K562 (cell line): ENCODE results near the gene TSPAN13. TPM values are rescaled to one million over a fixed set of nuclear protein-coding genes. Genes with fewer than 3 reads are reported as not detected.

Experiments used
- ATAC-seq: fragments of 200-7000 bp; cut with Tn5 transposase; 3 replicates; pipeline ENCODE4 v1.9.1; 2020; ENCODE audit warnings: moderate library complexity
- BruUV-seq: library from RNA; stranded (reverse); fragments of 400-500 nt; replicated peaks from 2 replicates; lab custom pipeline; 2021; lab: Mats Ljungman, UMichigan
- CTCF ChIA-PET: fragments of 300-600 bp; formaldehyde crosslinking; extraction: SDS; loops from one replicate; lab custom pipeline; 2021; ENCODE audit warnings: low intra/inter-chr PET ratio; lab: Yijun Ruan, JAX
- POLR2A ChIA-PET: fragments of 300-600, 350-650 bp; sonication (Branson Sonifier 250); formaldehyde crosslinking; extraction: SDS; loops from one replicate; lab custom pipeline; 2021; ENCODE audit warnings: antibody characterized with exemption, inconsistent platforms; lab: Yijun Ruan, JAX
- DNase-seq, 4 experiments: peaks; one replicate each; pipeline versions ENCODE4 v3.0.0 to v3.0.0-alpha.2; 2011 to 2018; ENCODE audit warnings: low spot score in 3 of 4, mixed read lengths in 3 of 4; ENCODE audit errors: extremely low read depth in 1 of 4
- FAIRE-seq: peaks from 2 replicates; lab custom pipeline; 2011; peaks lifted over from hg19 to GRCh38; lab: Jason Lieb, UNC
- H2AFZ ChIP-seq: 2 replicates; pipeline ENCODE4 v1.6.0; 2011; ENCODE audit warnings: low read depth, low read length, control low read depth, inconsistent platforms
- H3K27ac ChIP-seq: fragments of 200-600 bp; 3 replicates; pipeline ENCODE4 v1.8.0; 2011; ENCODE audit warnings: low read depth, mild to moderate bottlenecking, control low read depth, inconsistent platforms, low read length, moderate library complexity, mixed read lengths; ENCODE audit errors: extremely low read depth
- H3K27me3 ChIP-seq, 2 experiments: fragments of 300-600 bp in 1 of 2; 2 replicates in 1 of 2; 3 replicates in 1 of 2; pipeline versions ENCODE4 v1.6.0 to v1.8.0; 2011; ENCODE audit warnings: inconsistent platforms in 2 of 2, low read length in 2 of 2, mild to moderate bottlenecking in 1 of 2, mixed read lengths in 1 of 2, moderate library complexity in 1 of 2; ENCODE audit not compliant: control insufficient read depth in 2 of 2, insufficient read depth in 2 of 2
- H3K36me3 ChIP-seq: fragments of 300-600 bp; 3 replicates; pipeline ENCODE4 v1.8.0; 2011; ENCODE audit warnings: mild to moderate bottlenecking, low read length, inconsistent platforms; ENCODE audit not compliant: control insufficient read depth, insufficient read depth
- H3K4me1 ChIP-seq, 2 experiments: fragments of 200-600 bp in 1 of 2; replicated peaks in 1 of 2; 2 replicates in 1 of 2; 3 replicates in 1 of 2; pipeline versions ENCODE4 v1.5.1 to v1.8.0; 2011; ENCODE audit warnings: inconsistent platforms in 2 of 2, low read length in 2 of 2, mild to moderate bottlenecking in 1 of 2, mixed read lengths in 1 of 2, moderate library complexity in 1 of 2; ENCODE audit not compliant: control insufficient read depth in 2 of 2, insufficient read depth in 2 of 2
- H3K4me2 ChIP-seq: 2 replicates; pipeline ENCODE4 v1.6.1; 2011; ENCODE audit warnings: low read length, control low read depth, inconsistent platforms, mixed read lengths; ENCODE audit not compliant: insufficient read depth
- H3K4me3 ChIP-seq: fragments of 200-600 bp; sonication (generic), shearing (Covaris generic); 2 replicates; pipeline ENCODE4 v1.5.1; 2016; ENCODE audit warnings: control low read depth, inconsistent platforms
- H3K79me2 ChIP-seq: fragments of 200-600 bp; 3 replicates; pipeline ENCODE4 v1.8.0; 2011; ENCODE audit warnings: low read length, inconsistent platforms; ENCODE audit not compliant: control insufficient read depth, insufficient read depth
- H3K9ac ChIP-seq, 2 experiments: 2 replicates each; pipeline versions ENCODE4 v1.6.0 to v1.6.1; 2011; ENCODE audit warnings: low read depth in 2 of 2, low read length in 2 of 2, control low read depth in 1 of 2, inconsistent platforms in 1 of 2, mild to moderate bottlenecking in 1 of 2, mixed read lengths in 1 of 2; ENCODE audit not compliant: insufficient read depth in 1 of 2
- H3K9me1 ChIP-seq: one replicate; pipeline ENCODE4 v1.6.0; 2011; ENCODE audit warnings: inconsistent platforms, mild to moderate bottlenecking, low read length, moderate library complexity; ENCODE audit not compliant: control insufficient read depth, insufficient read depth
- H3K9me3 ChIP-seq: replicated peaks from 2 replicates; pipeline ENCODE4 v1.5.1; 2011; ENCODE audit warnings: low read depth, low read length, inconsistent platforms; ENCODE audit not compliant: control insufficient read depth, insufficient read depth
- H4K20me1 ChIP-seq: replicated peaks from 2 replicates; pipeline ENCODE4 v1.6.1; 2011; ENCODE audit warnings: low read length, inconsistent platforms, mixed read lengths; ENCODE audit not compliant: control insufficient read depth, insufficient read depth
- DIDO1 ChIP-seq: fragments of 450-650 bp; IDR thresholded peaks from 2 replicates; pipeline ENCODE4 v1.6.1; 2016; ENCODE audit warnings: low read depth, missing biosample characterization, missing genetic modification characterization
- ELK3 ChIP-seq: fragments of 450-650 bp; formaldehyde crosslinking; IDR thresholded peaks from 2 replicates; pipeline ENCODE4 v1.4.0; 2020; ENCODE audit warnings: mild to moderate bottlenecking
- HDAC3 ChIP-seq: fragments of 450-650 bp; IDR thresholded peaks from 2 replicates; pipeline ENCODE4 v1.6.1; 2018; ENCODE audit warnings: borderline replicate concordance, mild to moderate bottlenecking, moderate library complexity; ENCODE audit not compliant: partially characterized antibody
- ILF3 ChIP-seq: fragments of 450-650 bp; IDR thresholded peaks from 2 replicates; pipeline ENCODE4 v1.6.1; 2018; ENCODE audit warnings: antibody characterized with exemption, mild to moderate bottlenecking, moderate library complexity, borderline replicate concordance
- MEF2D ChIP-seq: conservative IDR thresholded peaks from 2 replicates; pipeline ENCODE4 v1.6.1; 2016; ENCODE audit warnings: low read depth, missing genetic modification characterization, missing compliant biosample characterization
- PPARD ChIP-seq: fragments of 250-450 bp; sonication (Bioruptor Pico); IDR thresholded peaks from 2 replicates; pipeline ENCODE4 v1.8.0; 2022; ENCODE audit warnings: inconsistent platforms, mild to moderate bottlenecking, moderate library complexity
- RCOR1 ChIP-seq, 2 experiments: IDR thresholded peaks; 2 replicates each; pipeline ENCODE4 v1.6.1; 2012; ENCODE audit warnings: low read depth in 2 of 2, low read length in 2 of 2, borderline replicate concordance in 1 of 2, improper control_type of control experiment in 1 of 2
- RREB1 ChIP-seq: fragments of 250-450 bp; sonication (Bioruptor Pico); IDR thresholded peaks from 2 replicates; pipeline ENCODE4 v1.4.0; 2020
- SUPT5H ChIP-seq: fragments of 450-650 bp; IDR thresholded peaks from 2 replicates; pipeline ENCODE4 v1.6.1; 2016
- TGIF2 ChIP-seq: sonication (generic); formaldehyde crosslinking; IDR thresholded peaks from 2 replicates; pipeline ENCODE4 v1.8.1; 2022; ENCODE audit warnings: mild to moderate bottlenecking, missing genetic modification reagents, moderate library complexity
- ZBTB17 ChIP-seq: fragments of 450-650 bp; formaldehyde crosslinking; IDR thresholded peaks from 2 replicates; pipeline ENCODE4 v1.4.0; 2020; ENCODE audit warnings: mild to moderate bottlenecking
- ZNF165 ChIP-seq: fragments of 250-450 bp; sonication (Bioruptor Pico); IDR thresholded peaks from 2 replicates; pipeline ENCODE4 v1.4.0; 2020; ENCODE audit warnings: borderline replicate concordance
- ZNF584 ChIP-seq: fragments of 200-800 bp; sonication (Bioruptor generic); IDR thresholded peaks from 2 replicates; pipeline ENCODE4 v1.6.1; 2016; ENCODE audit warnings: low read depth, mild to moderate bottlenecking, missing genetic modification characterization, missing compliant biosample characterization
- ZZZ3 ChIP-seq: fragments of 450-650 bp; IDR thresholded peaks from 2 replicates; pipeline ENCODE4 v1.6.1; 2016; ENCODE audit warnings: antibody characterized with exemption, mild to moderate bottlenecking, moderate library complexity
- WGBS: fragments of 100-300 bp; shearing (Covaris generic); methylation state at CpG from one replicate; pipeline ENCODE4 v1.1.6; 2016; ENCODE audit warnings: low coverage, mixed read lengths; ENCODE audit not compliant: insufficient coverage; ENCODE audit errors: missing lambda C conversion rate; 5-methylcytosine and 5-hydroxymethylcytosine counted together
- in situ Hi-C: fragments of 300-500 bp; cut with MboI; formaldehyde crosslinking; loops from 4 replicates; pipeline ENCODE4 v1.15.0; 2018; ENCODE audit warnings: inconsistent platforms, mixed read lengths
- intact Hi-C: fragments of 100-400 bp; cut with micrococcal nuclease; formaldehyde crosslinking; loops from 2 replicates; pipeline ENCODE4 v1.14.2; 2022
- polyA plus RNA-seq, 8 experiments: library from polyadenylated mRNA; depleted of rRNA in 4 of 8; stranded (reverse) in 5 of 8; unstranded in 3 of 8; fragments of >200 nt; fragmentation: Nextera tagmentation in 2 of 8; fragmentation: Illumina TruSeq in 1 of 8; extraction: Ambion mirVana in 2 of 8; extraction: Trizol in 1 of 8; gene quantifications; 2 replicates each; pipeline versions ENCODE4 v1.2.1 to v1.2.3, GENCODE V29; 2011 to 2014; ENCODE audit warnings: inconsistent platforms in 1 of 8, missing spikeins in 1 of 8
- total RNA-seq, 7 experiments: library from RNA; depleted of rRNA in 6 of 7; stranded (reverse); fragments of >200 nt in 6 of 7; fragmentation: Illumina TruSeq in 2 of 7; extraction: Trizol in 2 of 7; gene quantifications; 2 replicates each; pipeline versions ENCODE4 v1.2.1 to v1.2.3, GENCODE V29; 2011 to 2021; ENCODE audit warnings: low replicate concordance in 1 of 7
- TF ChIP-seq, protein P1 (sequence below): fragments of 250-450 bp; sonication (Bioruptor Pico); IDR thresholded peaks from 2 replicates; pipeline ENCODE4 v1.9.0; 2021; ENCODE audit warnings: mild to moderate bottlenecking

TSPAN13 gene
- total and polyA plus RNA-seq, 9 of the 15 experiments (the other 6 are each of a cell fraction or from before 2014, with no cell fraction given) = 7.8 to 46.3 (median 20.0) TPM

GRCh38 chr7:16785846-16786245 lies 32.3 kb downstream of the TSPAN13 start:
- in situ Hi-C loops (no loop called here), intact Hi-C loops (no loop called here)
- Histone ChIP-seq H3K79me2 (no peaks in the 10 kb centered on the region), H3K9me3 (no peaks in the 10 kb centered on the region), H3K9me1 (no peaks in the 10 kb centered on the region), H4K20me1 (no peaks in the 10 kb centered on the region), H3K27ac (no peak overlapping the region), H3K9ac (no peak overlapping the region), H3K4me1 (no peaks in the 10 kb centered on the region), H2AFZ (no peak overlapping the region), H3K4me3 (no peak overlapping the region), H3K27me3 (no peaks in the 10 kb centered on the region), H3K4me2 (no peak overlapping the region), H3K36me3 (peaks cover 7% of the 10 kb centered on the region; the same call in 2 of the 3 replicates)
- DNase-seq (no peak), ATAC-seq (no peak), FAIRE-seq (no peak)
- no TSS peak for BruUV-seq
- ChIA-PET CTCF (no interaction called here), POLR2A (no interaction called here)
- 53% methylated on average over 2 of the region's 2 CpGs for whole genome bisulfite sequencing
- no peak for TF ChIP-seq MEF2D (tag)
- no peak for TF ChIP-seq ZNF165 (CRISPR knock-in tag)
- no peak for TF ChIP-seq PPARD (CRISPR knock-in tag)
- TF ChIP-seq RREB1 (CRISPR knock-in tag) = no peak
- TF ChIP-seq ZBTB17 (CRISPR knock-in tag) = no peak
- TF ChIP-seq ZNF584 = no peak
- no peak for TF ChIP-seq SUPT5H
- TF ChIP-seq HDAC3 = no peak
- no peak for TF ChIP-seq ELK3 (CRISPR knock-in tag)
- TF ChIP-seq ILF3 = no peak
- TF ChIP-seq RCOR1 (IDR thresholded peaks at IDR 0.05; ENCODE audit: borderline replicate concordance in 1 of 2, low read depth in 2 of 2, low read length in 2 of 2) = no peak
- TF ChIP-seq DIDO1 (tag) = no peak
- no peak for TF ChIP-seq TGIF2 (CRISPR knock-in tag)
- TF ChIP-seq, protein P1, sequence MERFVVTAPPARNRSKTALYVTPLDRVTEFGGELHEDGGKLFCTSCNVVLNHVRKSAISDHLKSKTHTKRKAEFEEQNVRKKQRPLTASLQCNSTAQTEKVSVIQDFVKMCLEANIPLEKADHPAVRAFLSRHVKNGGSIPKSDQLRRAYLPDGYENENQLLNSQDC (CRISPR knock-in tag) = no peak
- no peak for TF ChIP-seq ZZZ3
